ENCODE results near the gene STXBP5.

- TF ChIP-seq EZH2 (IDR thresholded peaks at IDR 0.05; ENCODE audit: insufficient read depth, poor library complexity, severe bottlenecking) (no peak), EZH2phosphoT487 (IDR thresholded peaks at IDR 0.05; ENCODE audit: insufficient read depth, low read depth) (no peak)
Observed at GRCh38 chr6:147337921-147338320, 133.7 kb downstream of the STXBP5 start.

All from GM23248 (cell line).